Esophagus squamous epithelium (tissue), 4 donors: Measurements from ENCODE around the gene CSNK2A2.

ENCODE experiments used
- CTCF ChIP-seq, 6 experiments: fragments of 450-650 bp in 4 of 6; fragments of 200-600 bp in 2 of 6; sonication (generic) in 2 of 6; IDR thresholded peaks; one replicate each; pipeline ENCODE4 v1.5.1; 2016 to 2019; ENCODE audit warnings: antibody characterized with exemption in 6 of 6, mild to moderate bottlenecking in 4 of 6, moderate library complexity in 4 of 6
- POLR2A ChIP-seq, 4 donors: fragments of 450-650 bp; IDR thresholded peaks; one replicate each; pipeline ENCODE4 v1.6.1; 2017; ENCODE audit warnings: antibody characterized with exemption in 4 of 4, mild to moderate bottlenecking in 4 of 4, moderate library complexity in 3 of 4

GRCh38 chr16:58121132-58121531 is 76.8 kb downstream of the CSNK2A2 start:
- TF ChIP-seq POLR2A (IDR thresholded peaks at IDR 0.05) = no peak
- TF ChIP-seq CTCF (IDR thresholded peaks at IDR 0.05) = no peak
